Measurements from ENCODE around the gene HMCN2. TPM values are rescaled to one million over a fixed set of nuclear protein-coding genes. Genes with fewer than 3 reads are reported as not detected.
A peak's percentile ranks its signal among the peaks of the same experiment; 100 is the strongest.

The HMCN2 gene
- total RNA-seq, 1 donor from 2014 or later, result 9.3 TPM

- peaks cover 20% of the 10 kb centered on the region for H3K27me3 Mint-ChIP-seq (ENCODE audit: unreplicated experiment)
Measured at GRCh38 chr9:130424595-130425454, 159.3 kb downstream of the HMCN2 start.

GRCh38 chr9:130425741-130426466 lies 160.3 kb downstream of the HMCN2 start:
- no peak overlapping the region for H3K27ac Mint-ChIP-seq (ENCODE audit: unreplicated experiment)
- no peak for DNase-seq
- TF ChIP-seq CTCF (IDR thresholded peaks at IDR 0.05; ENCODE audit: partially characterized antibody, unreplicated experiment), result no peak
- H3K4me3 Mint-ChIP-seq (ENCODE audit: unreplicated experiment), result no peak overlapping the region
- H3K9me3 Mint-ChIP-seq (ENCODE audit: unreplicated experiment), result peaks cover 19% of the 10 kb centered on the region
- peaks cover 20% of the 10 kb centered on the region for H3K27me3 Mint-ChIP-seq (ENCODE audit: unreplicated experiment)
- no peaks in the 10 kb centered on the region for H3K36me3 Mint-ChIP-seq (ENCODE audit: unreplicated experiment)
- peaks cover 23% of the 10 kb centered on the region for H3K4me1 Mint-ChIP-seq (ENCODE audit: low read depth, unreplicated experiment)

More at GRCh38 chr9:130424595-130425454, 159.3 kb downstream of the HMCN2 start:
- Mint-ChIP-seq H3K9me3 (ENCODE audit: unreplicated experiment) (peaks cover 16% of the 10 kb centered on the region), H3K4me3 (ENCODE audit: unreplicated experiment) (no peak overlapping the region), H3K4me1 (ENCODE audit: low read depth, unreplicated experiment) (peaks cover 27% of the 10 kb centered on the region), H3K27ac (ENCODE audit: unreplicated experiment) (no peak overlapping the region), H3K36me3 (ENCODE audit: unreplicated experiment) (no peaks in the 10 kb centered on the region)
- DNase-seq, result no peak
- TF ChIP-seq CTCF (IDR thresholded peaks at IDR 0.05; ENCODE audit: partially characterized antibody, unreplicated experiment), result no peak

GRCh38 chr9:130426467-130426773 lies 160.9 kb downstream of the HMCN2 start:
- Mint-ChIP-seq H3K27me3 (ENCODE audit: unreplicated experiment) (peaks cover 17% of the 10 kb centered on the region), H3K9me3 (ENCODE audit: unreplicated experiment) (peaks cover 17% of the 10 kb centered on the region), H3K27ac (ENCODE audit: unreplicated experiment) (no peak overlapping the region), H3K4me1 (ENCODE audit: low read depth, unreplicated experiment) (peaks cover 18% of the 10 kb centered on the region), H3K36me3 (ENCODE audit: unreplicated experiment) (no peaks in the 10 kb centered on the region), H3K4me3 (ENCODE audit: unreplicated experiment) (peak overlapping the region; percentile 67)
- DNase-seq, result no peak
- TF ChIP-seq CTCF (IDR thresholded peaks at IDR 0.05; ENCODE audit: partially characterized antibody, unreplicated experiment), result no peak

GRCh38 chr9:130426883-130427282 lies 161.3 kb downstream of the HMCN2 start:
- no peak for TF ChIP-seq CTCF (IDR thresholded peaks at IDR 0.05; ENCODE audit: partially characterized antibody, unreplicated experiment)
- Mint-ChIP-seq H3K4me1 (ENCODE audit: low read depth, unreplicated experiment) (peaks cover 15% of the 10 kb centered on the region), H3K4me3 (ENCODE audit: unreplicated experiment) (peak overlapping the region; percentile 67), H3K27ac (ENCODE audit: unreplicated experiment) (peak overlapping the region; percentile 2), H3K9me3 (ENCODE audit: unreplicated experiment) (peaks cover 13% of the 10 kb centered on the region), H3K36me3 (ENCODE audit: unreplicated experiment) (no peaks in the 10 kb centered on the region), H3K27me3 (ENCODE audit: unreplicated experiment) (peaks cover 13% of the 10 kb centered on the region)
- DNase-seq, result peak; percentile 75

- Mint-ChIP-seq H3K27ac (ENCODE audit: unreplicated experiment) (no peak overlapping the region), H3K36me3 (ENCODE audit: unreplicated experiment) (no peaks in the 10 kb centered on the region), H3K9me3 (ENCODE audit: unreplicated experiment) (peaks cover 8% of the 10 kb centered on the region), H3K4me3 (ENCODE audit: unreplicated experiment) (no peak overlapping the region), H3K4me1 (ENCODE audit: low read depth, unreplicated experiment) (peaks cover 12% of the 10 kb centered on the region), H3K27me3 (ENCODE audit: unreplicated experiment) (peaks cover 10% of the 10 kb centered on the region)
- no peak for DNase-seq
- TF ChIP-seq CTCF (IDR thresholded peaks at IDR 0.05; ENCODE audit: partially characterized antibody, unreplicated experiment), result no peak
Measured at GRCh38 chr9:130427326-130427725, 161.8 kb downstream of the HMCN2 start.

Measured in glutamatergic neuron (in vitro differentiated cells).